ENCODE measurements around the gene STARD13.

STARD13 gene

DNA sequence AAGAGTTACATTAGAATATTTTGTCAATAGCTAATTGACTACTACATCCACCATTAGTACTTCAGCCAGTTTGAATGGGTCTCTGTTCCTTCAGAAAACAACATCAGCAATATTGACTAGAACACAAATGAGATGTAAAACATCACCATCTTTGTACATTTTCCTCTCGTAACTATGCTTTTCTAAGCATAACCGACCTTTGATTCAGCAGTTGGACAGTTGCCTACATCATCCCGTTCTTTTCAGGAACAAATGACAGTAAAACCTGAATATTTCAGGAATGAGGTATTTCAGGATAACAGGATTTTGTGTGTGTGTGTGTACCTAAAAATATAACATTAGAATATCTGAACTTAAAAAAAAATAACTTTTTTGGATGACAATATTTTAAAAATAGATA is 60.9 kb downstream of the STARD13 start:
- DNase-seq (ENCODE audit: low read depth in 2 of 2) = no peak

DNA sequence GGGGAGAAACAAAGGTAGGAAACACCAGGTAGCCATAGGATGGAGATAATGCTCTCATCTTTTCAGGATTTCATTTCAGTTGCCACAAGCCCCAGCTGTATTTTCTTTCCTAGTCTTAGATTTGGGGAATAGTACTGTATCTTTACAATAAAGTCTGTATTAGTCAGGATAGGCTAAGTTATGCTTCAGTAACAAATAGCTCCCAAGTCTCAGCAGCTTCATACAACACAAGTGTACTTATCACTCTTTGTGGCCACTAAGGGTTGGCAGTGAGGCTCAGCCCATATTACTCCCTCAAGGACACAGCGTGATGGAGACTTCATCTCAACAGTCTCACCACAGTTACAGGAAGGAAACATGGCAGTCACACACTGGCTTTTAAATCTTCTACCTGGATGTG is 61.4 kb downstream of the STARD13 start:
- DNase-seq (ENCODE audit: low read depth in 2 of 2) = no peak

GRCh38 chr13:33219926-33220325 is 65.6 kb downstream of the STARD13 start:
- DNase-seq (ENCODE audit: low read depth in 2 of 2) = no peak

DNA sequence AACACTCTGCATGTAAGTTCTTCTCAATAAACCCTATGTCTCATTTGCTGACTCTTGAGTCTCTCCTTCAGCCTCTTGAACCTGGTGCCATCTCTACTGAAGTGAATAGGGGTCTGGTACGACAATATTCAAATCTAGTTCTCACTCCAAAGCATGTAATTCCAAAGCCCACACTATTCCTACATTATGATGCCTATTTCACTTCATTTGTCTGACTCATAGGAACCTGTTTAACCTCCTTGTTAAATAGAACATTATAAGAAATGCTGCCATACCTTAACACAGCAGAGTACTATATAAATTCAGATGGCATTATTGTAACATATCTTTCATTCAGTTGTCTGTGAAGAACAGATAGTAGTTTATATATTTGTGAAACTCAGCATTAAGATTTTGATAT is 67.1 kb downstream of the STARD13 start:
- no peak for DNase-seq (ENCODE audit: low read depth in 2 of 2)

- no peak for DNase-seq (ENCODE audit: low read depth in 2 of 2)
Observed at GRCh38 chr13:33218020-33218419, 67.5 kb downstream of the STARD13 start.

GRCh38 chr13:33217256-33217655 is 68.3 kb downstream of the STARD13 start:
- DNase-seq (ENCODE audit: low read depth in 2 of 2) = no peak

- no peak for DNase-seq (ENCODE audit: low read depth in 2 of 2)
Observed at GRCh38 chr13:33213797-33214196, 71.8 kb downstream of the STARD13 start.

DNA sequence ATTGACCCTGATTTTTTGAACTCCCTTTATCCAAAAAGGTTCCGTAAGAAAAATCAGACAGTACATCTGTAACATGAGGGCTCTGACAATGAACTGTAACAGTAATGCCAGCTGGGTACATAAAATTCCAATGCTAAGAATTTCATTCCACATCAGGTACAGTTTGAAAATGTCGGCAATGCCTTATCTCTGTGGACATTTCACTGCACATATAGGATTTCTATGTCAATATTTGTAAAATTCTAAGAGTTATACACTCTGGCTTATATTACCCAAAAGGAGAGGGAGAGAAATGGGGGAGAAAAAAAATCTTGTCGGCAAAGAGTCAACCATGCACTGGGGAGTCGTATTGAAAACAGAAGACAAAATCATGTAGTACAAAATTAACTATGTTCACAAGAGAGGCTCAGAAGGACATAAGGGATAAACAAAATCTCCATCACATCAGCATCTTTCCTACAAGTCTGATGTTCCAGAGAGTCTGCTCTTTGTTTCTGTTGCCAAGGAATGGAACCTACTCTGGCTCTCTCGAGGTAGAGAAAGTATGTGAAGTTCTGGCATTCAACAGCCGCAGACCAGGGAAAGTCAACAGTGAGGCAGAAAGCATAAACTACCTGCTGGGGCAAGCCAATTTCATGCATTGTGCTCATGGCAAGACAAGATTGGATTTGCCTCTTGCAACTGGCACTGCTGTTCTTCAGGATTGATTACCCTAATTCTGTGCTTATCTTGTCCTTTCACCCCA is 72.4 kb downstream of the STARD13 start:
- no peak for DNase-seq (ENCODE audit: low read depth in 2 of 2)

GRCh38 chr13:33212396-33212795 is 73.2 kb downstream of the STARD13 start:
- DNase-seq (ENCODE audit: low read depth in 2 of 2) = no peak

GRCh38 chr13:33210090-33210489 is 75.5 kb downstream of the STARD13 start:
- DNase-seq (ENCODE audit: low read depth in 2 of 2) = no peak

GRCh38 chr13:33208290-33209220 is 77.0 kb downstream of the STARD13 start:
- DNase-seq (ENCODE audit: low read depth in 2 of 2) = no peak

DNA sequence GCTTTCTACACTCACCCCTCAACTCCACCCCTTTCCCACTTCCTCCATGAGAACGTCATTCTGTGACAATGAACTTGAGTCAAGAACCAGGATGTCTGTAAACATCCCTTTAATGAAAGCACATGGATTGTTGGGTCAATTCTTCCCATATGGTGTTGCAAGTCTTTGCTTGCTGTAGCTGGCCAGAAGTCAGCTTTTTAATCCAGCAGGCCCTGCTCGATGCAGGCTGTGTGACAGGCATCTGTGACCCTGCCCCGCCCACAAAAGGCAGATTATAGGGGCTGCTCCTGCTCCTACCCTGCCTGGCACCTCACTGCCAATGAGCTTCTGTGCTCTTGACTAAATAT is 78.0 kb downstream of the STARD13 start:
- no peak for DNase-seq (ENCODE audit: low read depth in 2 of 2)

DNA sequence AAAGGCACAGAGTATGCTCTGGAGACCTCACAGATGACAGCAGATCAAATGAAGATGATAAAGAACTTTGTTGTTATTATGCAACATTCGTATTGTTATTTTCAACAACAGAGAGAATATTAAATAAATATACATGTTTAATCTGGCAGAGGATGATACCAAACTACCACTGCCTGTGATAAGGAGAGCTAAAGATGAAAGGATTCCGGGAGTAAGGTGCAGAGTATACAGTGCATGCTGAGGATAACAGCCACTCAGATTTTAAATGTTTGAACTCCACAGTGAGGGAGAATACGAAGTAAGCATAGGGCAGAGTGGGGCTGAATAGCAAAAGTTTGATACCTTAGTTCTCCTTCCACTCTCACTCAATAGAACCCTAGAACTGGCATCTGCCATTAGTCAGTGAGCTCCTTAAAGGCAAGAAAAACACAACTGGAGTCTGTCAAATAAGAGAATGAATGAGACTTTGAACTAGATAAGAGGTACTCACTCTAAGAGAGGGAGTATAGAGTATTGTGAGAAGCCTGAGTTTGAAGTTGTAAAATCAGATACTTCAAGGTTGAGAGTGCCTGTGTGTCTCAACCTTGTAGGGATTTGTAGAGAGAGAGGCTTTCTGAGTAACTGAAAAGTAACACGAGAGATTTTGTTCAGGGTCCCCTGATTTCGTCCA is 78.5 kb downstream of the STARD13 start:
- no peak for DNase-seq (ENCODE audit: low read depth in 2 of 2)

- DNase-seq (ENCODE audit: low read depth in 2 of 2) = no peak
Observed at GRCh38 chr13:33206425-33206824, 79.1 kb downstream of the STARD13 start.

- DNase-seq (ENCODE audit: low read depth in 2 of 2) = no peak
Observed at GRCh38 chr13:33205804-33206221, 79.7 kb downstream of the STARD13 start.

GRCh38 chr13:33205224-33205623 is 80.3 kb downstream of the STARD13 start:
- no peak for DNase-seq (ENCODE audit: low read depth in 2 of 2)

GRCh38 chr13:33204130-33204927 is 81.2 kb downstream of the STARD13 start:
- DNase-seq (ENCODE audit: low read depth in 2 of 2) = no peak

DNA sequence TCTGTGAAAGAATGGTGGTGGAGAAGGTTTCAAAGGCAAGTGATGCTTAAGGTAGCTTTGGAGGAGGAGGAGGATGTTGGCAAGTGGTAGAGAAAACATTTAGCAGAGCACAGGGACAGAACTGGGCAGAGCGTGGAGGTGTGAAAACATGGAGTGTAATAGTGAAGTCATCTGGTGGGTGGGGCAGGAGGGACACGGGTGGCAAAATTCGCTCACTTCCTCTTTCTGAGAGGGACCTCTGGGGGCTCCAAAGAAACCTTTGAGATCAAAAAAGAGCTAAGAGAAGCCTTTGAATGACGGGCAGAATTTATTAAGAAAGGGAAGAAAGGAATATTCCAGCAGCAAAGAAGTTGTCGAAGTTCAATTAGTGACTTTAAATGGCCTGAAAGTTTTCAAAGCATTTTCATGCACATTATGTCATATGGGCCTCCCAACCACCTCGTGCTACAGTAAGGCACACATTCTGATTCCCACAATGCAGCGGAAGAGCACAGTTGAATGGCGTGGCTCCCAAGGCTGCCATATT is 82.8 kb downstream of the STARD13 start:
- no peak for DNase-seq (ENCODE audit: low read depth in 2 of 2)

GRCh38 chr13:33201659-33202058 is 83.9 kb downstream of the STARD13 start:
- no peak for DNase-seq (ENCODE audit: low read depth in 2 of 2)

DNA sequence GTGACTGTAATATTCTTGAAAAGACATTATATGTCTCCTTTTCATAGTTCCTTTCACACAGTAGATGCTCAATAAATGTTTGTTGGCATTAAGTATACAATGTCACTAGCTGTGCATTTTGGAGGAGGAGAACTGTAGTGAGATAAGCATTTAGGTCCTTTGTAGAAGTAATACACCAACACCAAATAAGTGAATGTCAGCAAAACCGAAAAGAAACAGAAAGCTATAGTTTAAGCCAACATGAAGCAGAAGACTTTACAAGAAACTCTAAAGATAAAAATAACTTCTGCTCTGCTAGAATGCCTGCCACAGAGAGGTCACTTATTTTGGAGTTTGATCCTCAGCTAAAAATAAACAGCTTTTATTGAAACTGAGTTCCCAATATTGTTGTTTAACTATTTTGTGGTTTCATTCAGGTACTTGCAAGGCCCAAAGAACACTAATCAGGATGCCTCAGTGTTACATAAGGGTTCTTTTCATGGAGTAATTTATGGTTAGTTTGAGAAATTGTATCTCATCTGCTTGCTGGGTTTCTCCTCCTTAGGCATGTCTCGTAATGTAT is 86.2 kb downstream of the STARD13 start:
- no peak for DNase-seq (ENCODE audit: low read depth in 2 of 2)

DNA sequence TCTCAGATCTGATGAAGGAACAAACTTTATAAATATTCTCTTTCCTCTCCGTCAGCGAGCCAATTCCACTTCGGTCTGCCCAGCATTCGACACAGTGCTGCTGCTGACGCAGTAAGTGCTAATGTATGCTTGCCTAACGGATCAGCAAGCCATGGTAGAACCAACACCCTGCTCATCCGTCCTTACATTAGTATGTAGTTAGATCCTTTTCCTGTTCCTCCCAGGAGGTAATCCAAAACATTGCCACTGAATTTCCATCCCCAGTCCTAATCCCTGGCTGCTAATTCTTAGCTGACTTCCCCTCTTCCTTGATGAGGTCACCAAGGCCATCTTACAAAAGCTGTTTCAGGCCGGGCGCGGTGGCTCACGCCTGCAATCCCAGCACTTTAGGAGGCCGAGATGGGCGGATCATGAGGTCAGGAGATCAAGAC is 88.0 kb downstream of the STARD13 start:
- DNase-seq (ENCODE audit: low read depth in 2 of 2) = no peak
